Liver (tissue), 9 donors: ENCODE measurements around the gene FCGR3A. TPM values are rescaled to one million over a fixed set of nuclear protein-coding genes. Genes with fewer than 3 reads are reported as not detected.

Experiments used
- DNase-seq: peaks from one replicate; pipeline ENCODE4 v3.0.0-alpha.2; 2017; ENCODE audit warnings: low spot score
- H3K27ac ChIP-seq, 2 donors: one replicate each; pipeline ENCODE4 v1.7.0; 2013; ENCODE audit warnings: inconsistent platforms in 2 of 2, low read length in 2 of 2, control low read depth in 1 of 2, low read depth in 1 of 2, mild to moderate bottlenecking in 1 of 2
- H3K27me3 ChIP-seq, 4 donors: one replicate each; pipeline versions ENCODE4 v1.6.1 to v1.7.0; 2013; ENCODE audit warnings: low read length in 3 of 4, inconsistent platforms in 1 of 4, mild to moderate bottlenecking in 1 of 4, moderate library complexity in 1 of 4; ENCODE audit not compliant: control insufficient read depth in 4 of 4, insufficient read depth in 4 of 4
- H3K36me3 ChIP-seq, 4 donors: one replicate each; pipeline versions ENCODE4 v1.6.1 to v1.7.0; 2013; ENCODE audit warnings: low read length in 3 of 4, mild to moderate bottlenecking in 3 of 4, low read depth in 1 of 4, moderate library complexity in 1 of 4; ENCODE audit not compliant: control insufficient read depth in 4 of 4, insufficient read depth in 3 of 4
- H3K4me1 ChIP-seq, 4 donors: one replicate each; pipeline versions ENCODE4 v1.6.1 to v1.7.0; 2013; ENCODE audit warnings: low read length in 3 of 4, mild to moderate bottlenecking in 3 of 4, moderate library complexity in 1 of 4; ENCODE audit not compliant: control insufficient read depth in 4 of 4, insufficient read depth in 4 of 4
- H3K4me3 ChIP-seq, 3 donors: one replicate each; pipeline versions ENCODE4 v1.6.1 to v1.7.0; 2013; ENCODE audit warnings: low read length in 3 of 3, control low read depth in 1 of 3, low read depth in 1 of 3, mild to moderate bottlenecking in 1 of 3
- H3K9ac ChIP-seq, 2 donors: one replicate each; pipeline ENCODE4 v1.7.0; 2013; ENCODE audit warnings: low read length in 2 of 2, mild to moderate bottlenecking in 2 of 2, moderate library complexity in 2 of 2, control low read depth in 1 of 2, low read depth in 1 of 2
- H3K9me3 ChIP-seq, 4 donors: one replicate each; pipeline versions ENCODE4 v1.6.1 to v1.7.0; 2013; ENCODE audit warnings: low read length in 3 of 4; ENCODE audit not compliant: control insufficient read depth in 4 of 4
- CTCF ChIP-seq: fragments of 150-350 bp; IDR thresholded peaks from 2 replicates; pipeline ENCODE4 v1.5.1; 2017; ENCODE audit warnings: improper control_type of control experiment, low read depth, low read length; ENCODE audit not compliant: missing input control
- EGR1 ChIP-seq, 2 donors: IDR thresholded peaks; 2 replicates each; pipeline ENCODE4 v1.6.1; 2016 to 2018; ENCODE audit warnings: antibody characterized with exemption in 2 of 2, low read depth in 2 of 2
- FOXA1 ChIP-seq: IDR thresholded peaks from 2 replicates; pipeline ENCODE4 v1.6.1; 2016; ENCODE audit warnings: antibody characterized with exemption
- FOXA2 ChIP-seq: IDR thresholded peaks from 2 replicates; pipeline ENCODE4 v1.6.1; 2016; ENCODE audit warnings: antibody characterized with exemption
- GABPA ChIP-seq, 2 donors: IDR thresholded peaks in 1 of 2; conservative IDR thresholded peaks in 1 of 2; 2 replicates each; pipeline ENCODE4 v1.6.1; 2016; ENCODE audit warnings: antibody characterized with exemption in 2 of 2, mild to moderate bottlenecking in 1 of 2, moderate library complexity in 1 of 2
- HNF4A ChIP-seq, 2 donors: conservative IDR thresholded peaks; 2 replicates each; pipeline ENCODE4 v1.6.1; 2016; ENCODE audit warnings: antibody characterized with exemption in 2 of 2, mild to moderate bottlenecking in 2 of 2
- HNF4G ChIP-seq: IDR thresholded peaks from 2 replicates; pipeline ENCODE4 v1.6.1; 2016; ENCODE audit warnings: antibody characterized with exemption
- JUND ChIP-seq, 2 donors: IDR thresholded peaks; 2 replicates each; pipeline ENCODE4 v1.6.1; 2016; ENCODE audit warnings: antibody characterized with exemption in 2 of 2
- MAX ChIP-seq: IDR thresholded peaks from 2 replicates; pipeline ENCODE4 v1.6.1; 2016; ENCODE audit warnings: antibody characterized with exemption
- NR2F2 ChIP-seq: IDR thresholded peaks from 2 replicates; pipeline ENCODE4 v1.6.1; 2016; ENCODE audit warnings: antibody characterized with exemption
- RAD21 ChIP-seq, 2 donors: IDR thresholded peaks; 2 replicates each; pipeline ENCODE4 v1.6.1; 2016; ENCODE audit warnings: antibody characterized with exemption in 2 of 2, mild to moderate bottlenecking in 2 of 2
- REST ChIP-seq: IDR thresholded peaks from 2 replicates; pipeline ENCODE4 v1.6.1; 2016; ENCODE audit warnings: antibody characterized with exemption, mild to moderate bottlenecking
- RXRA ChIP-seq, 2 donors: IDR thresholded peaks; 2 replicates each; pipeline ENCODE4 v1.6.1; 2017 to 2018; ENCODE audit warnings: antibody characterized with exemption in 2 of 2, mild to moderate bottlenecking in 1 of 2
- SP1 ChIP-seq: IDR thresholded peaks from 2 replicates; pipeline ENCODE4 v1.6.1; 2018; ENCODE audit warnings: antibody characterized with exemption, mild to moderate bottlenecking
- TAF1 ChIP-seq: conservative IDR thresholded peaks from 2 replicates; pipeline ENCODE4 v1.6.1; 2016; ENCODE audit warnings: antibody characterized with exemption, mild to moderate bottlenecking
- YY1 ChIP-seq: IDR thresholded peaks from 2 replicates; pipeline ENCODE4 v1.6.1; 2016; ENCODE audit warnings: antibody characterized with exemption, mild to moderate bottlenecking
- whole genome bisulfite sequencing: extraction: QIAGEN DNeasy Blood & Tissue Kit; methylation state at CpG from one replicate; pipeline ENCODE4 v1.1.7; 2013; 5-methylcytosine and 5-hydroxymethylcytosine counted together
- polyA plus RNA-seq, 2 donors: library from polyadenylated mRNA; stranded (reverse) in 1 of 2; unstranded in 1 of 2; fragments of 200-250 nt in 1 of 2; fragments of >200 nt in 1 of 2; fragmentation: Nextera tagmentation in 1 of 2; extraction: Ambion mirVana in 1 of 2; gene quantifications; one replicate each; pipeline versions ENCODE4 v1.2.1 to v1.2.3, GENCODE V29; 2013 to 2015
- total RNA-seq, 2 donors: library from RNA; depleted of rRNA; stranded (reverse); fragments of >200 nt; gene quantifications; one replicate each; pipeline ENCODE4 v1.2.3, GENCODE V29; 2014
- TF ChIP-seq, protein P1 (sequence below): IDR thresholded peaks from 2 replicates; pipeline ENCODE4 v1.6.1; 2016; ENCODE audit warnings: antibody characterized with exemption
- TF ChIP-seq, protein P2 (sequence below): IDR thresholded peaks from 2 replicates; pipeline ENCODE4 v1.6.1; 2016; ENCODE audit warnings: antibody characterized with exemption
- donor health status: healthy.
- donor health status: healthy.
- donor health status: healthy.
- donor health status: healthy.
- donor health status: healthy.

FCGR3A gene
- total and polyA plus RNA-seq, 4 donors = 9.8 to 70.1 (median 49.2) TPM

DNA sequence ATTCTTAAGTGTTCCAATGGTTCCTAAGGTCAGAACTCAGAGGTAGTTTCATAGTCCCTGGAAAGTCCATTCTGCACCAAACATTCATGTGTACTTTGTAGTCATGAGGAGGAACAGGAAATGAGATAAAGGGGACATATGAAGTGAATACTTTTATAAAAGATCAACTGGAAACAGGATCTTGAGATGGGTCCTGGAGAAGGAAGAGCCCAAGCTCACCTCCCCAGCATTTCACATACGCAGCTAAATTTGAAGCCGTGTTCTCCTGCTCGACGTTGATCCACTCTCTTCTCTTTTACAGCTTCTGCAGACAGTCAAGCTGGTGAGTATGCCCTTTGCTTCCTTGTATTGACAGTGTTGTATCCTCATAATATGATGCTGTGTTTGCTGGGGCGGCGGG lies 43.9 kb downstream of the FCGR3A start:
- Histone ChIP-seq H3K4me1 (no peaks in the 10 kb centered on the region), H3K27me3 (peaks cover 0 to 3% (median 0%) of the 10 kb centered on the region in 4 donors), H3K36me3 (peaks cover 0 to 2% (median 0%) of the 10 kb centered on the region in 4 donors), H3K4me3 (no peak overlapping the region), H3K27ac (peak overlapping the region; percentile 1 to 60), H3K9ac (no peak overlapping the region), H3K9me3 (no peaks in the 10 kb centered on the region)
- TF ChIP-seq SP1 = no peak
- no peak for TF ChIP-seq TAF1
- TF ChIP-seq, protein P1, sequence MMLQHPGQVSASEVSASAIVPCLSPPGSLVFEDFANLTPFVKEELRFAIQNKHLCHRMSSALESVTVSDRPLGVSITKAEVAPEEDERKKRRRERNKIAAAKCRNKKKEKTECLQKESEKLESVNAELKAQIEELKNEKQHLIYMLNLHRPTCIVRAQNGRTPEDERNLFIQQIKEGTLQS = no peak
- no peak for TF ChIP-seq REST
- no peak for TF ChIP-seq GABPA (IDR thresholded peaks at IDR 0.05 in 1 of 2, conservative IDR thresholded peaks at IDR 0.05 in 1 of 2)
- no peak for TF ChIP-seq YY1
- TF ChIP-seq RXRA (IDR thresholded peaks at IDR 0.05) = no peak
- no peak for TF ChIP-seq HNF4A (conservative IDR thresholded peaks at IDR 0.05)
- TF ChIP-seq EGR1 (IDR thresholded peaks at IDR 0.05; ENCODE audit: low read depth in 2 of 2) = no peak
- TF ChIP-seq FOXA1 = no peak
- no peak for TF ChIP-seq RAD21 (IDR thresholded peaks at IDR 0.05)
- TF ChIP-seq HNF4G = no peak
- TF ChIP-seq FOXA2 = no peak
- TF ChIP-seq MAX = no peak
- TF ChIP-seq, protein P2, sequence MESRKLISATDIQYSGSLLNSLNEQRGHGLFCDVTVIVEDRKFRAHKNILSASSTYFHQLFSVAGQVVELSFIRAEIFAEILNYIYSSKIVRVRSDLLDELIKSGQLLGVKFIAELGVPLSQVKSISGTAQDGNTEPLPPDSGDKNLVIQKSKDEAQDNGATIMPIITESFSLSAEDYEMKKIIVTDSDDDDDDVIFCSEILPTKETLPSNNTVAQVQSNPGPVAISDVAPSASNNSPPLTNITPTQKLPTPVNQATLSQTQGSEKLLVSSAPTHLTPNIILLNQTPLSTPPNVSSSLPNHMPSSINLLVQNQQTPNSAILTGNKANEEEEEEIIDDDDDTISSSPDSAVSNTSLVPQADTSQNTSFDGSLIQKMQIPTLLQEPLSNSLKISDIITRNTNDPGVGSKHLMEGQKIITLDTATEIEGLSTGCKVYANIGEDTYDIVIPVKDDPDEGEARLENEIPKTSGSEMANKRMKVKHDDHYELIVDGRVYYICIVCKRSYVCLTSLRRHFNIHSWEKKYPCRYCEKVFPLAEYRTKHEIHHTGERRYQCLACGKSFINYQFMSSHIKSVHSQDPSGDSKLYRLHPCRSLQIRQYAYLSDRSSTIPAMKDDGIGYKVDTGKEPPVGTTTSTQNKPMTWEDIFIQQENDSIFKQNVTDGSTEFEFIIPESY = no peak
- TF ChIP-seq NR2F2 = no peak
- TF ChIP-seq JUND (IDR thresholded peaks at IDR 0.05) = no peak
- no peak for DNase-seq
- WGBS = 73% methylated on average over 6 of the region's 6 CpGs

DNA sequence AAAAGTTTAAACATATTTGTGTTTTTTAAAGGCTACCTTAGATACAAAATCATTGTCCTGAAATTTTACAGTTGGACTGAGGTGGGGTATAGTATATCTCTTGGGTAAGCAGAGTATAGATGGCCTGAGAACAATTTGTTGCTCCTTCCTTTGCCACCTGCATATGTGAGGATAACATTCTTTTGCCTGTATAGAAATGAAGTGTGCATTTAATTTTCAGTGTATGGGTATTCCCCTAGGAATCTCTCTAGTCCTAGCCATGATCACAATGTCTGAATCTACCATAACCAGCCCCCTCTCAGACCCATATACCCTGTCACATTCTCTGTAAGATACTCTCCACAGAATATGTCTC lies 46.2 kb downstream of the FCGR3A start:
- no peaks in the 10 kb centered on the region for H3K36me3 ChIP-seq
- H3K9me3 ChIP-seq = no peaks in the 10 kb centered on the region
- H3K27ac ChIP-seq = no peak overlapping the region
- DNase-seq = no peak
- H3K9ac ChIP-seq = no peak overlapping the region
- no peak overlapping the region for H3K4me3 ChIP-seq
- TF ChIP-seq MAX (no peak), FOXA1 (no peak), FOXA2 (no peak), EGR1 (IDR thresholded peaks at IDR 0.05; ENCODE audit: low read depth in 2 of 2) (no peak), HNF4A (conservative IDR thresholded peaks at IDR 0.05) (no peak), GABPA (IDR thresholded peaks at IDR 0.05 in 1 of 2, conservative IDR thresholded peaks at IDR 0.05 in 1 of 2) (no peak), JUND (IDR thresholded peaks at IDR 0.05) (no peak), CTCF (no peak), RAD21 (IDR thresholded peaks at IDR 0.05) (no peak), HNF4G (no peak), SP1 (no peak), YY1 (no peak)
- TF ChIP-seq, protein P1 = no peak
- no peaks in the 10 kb centered on the region for H3K4me1 ChIP-seq
- peaks cover 0 to 3% (median 0%) of the 10 kb centered on the region in 4 donors for H3K27me3 ChIP-seq
